Skeletal muscle cell (primary cell): ENCODE measurements around the gene ANK3.
"Not testable (repeated sequence)": the region's sequence is repeated elsewhere in the genome, so short reads cannot be mapped to it uniquely, and the experiment has no call there.

Experiments
- DNase-seq: peaks from one replicate; pipeline ENCODE4 v3.0.0-alpha.2; 2010; ENCODE audit warnings: low read depth
- H3K4me3 ChIP-seq: 2 replicates; pipeline ENCODE4 v1.5.1; 2011; ENCODE audit warnings: low read depth, mild to moderate bottlenecking, control low read depth, low read length, moderate library complexity

ANK3 gene

GRCh38 chr10:60292536-60292935 is 97.1 kb downstream of the ANK3 start:
- not testable (repeated sequence) for DNase-seq, H3K4me3 ChIP-seq

- peak; percentile 52 for DNase-seq
- H3K4me3 ChIP-seq, result no peak overlapping the region
Measured at GRCh38 chr10:60291344-60291930, 98.2 kb downstream of the ANK3 start.

GRCh38 chr10:60290558-60290957 is 99.1 kb downstream of the ANK3 start:
- H3K4me3 ChIP-seq, result no peak overlapping the region
- no peak for DNase-seq

GRCh38 chr10:60289800-60290199 is 99.9 kb downstream of the ANK3 start:
- no peak overlapping the region for H3K4me3 ChIP-seq
- DNase-seq, result no peak

- DNase-seq, result no peak
- no peak overlapping the region for H3K4me3 ChIP-seq
Measured at GRCh38 chr10:60288256-60288655, 101.4 kb downstream of the ANK3 start.

GRCh38 chr10:60286559-60286958 is 103.1 kb downstream of the ANK3 start:
- DNase-seq, result no peak
- H3K4me3 ChIP-seq, result no peak overlapping the region

- no peak for DNase-seq
- H3K4me3 ChIP-seq, result no peak overlapping the region
Measured at GRCh38 chr10:60283397-60283796, 106.3 kb downstream of the ANK3 start.

- DNase-seq, result peak; percentile 25
- H3K4me3 ChIP-seq, result no peak overlapping the region
Measured at GRCh38 chr10:60282771-60283353, 106.8 kb downstream of the ANK3 start.

GRCh38 chr10:60281792-60282353 is 107.8 kb downstream of the ANK3 start:
- no peak overlapping the region for H3K4me3 ChIP-seq
- no peak for DNase-seq

GRCh38 chr10:60281331-60281730 is 108.3 kb downstream of the ANK3 start:
- no peak overlapping the region for H3K4me3 ChIP-seq
- DNase-seq, result no peak

GRCh38 chr10:60280475-60280874 is 109.2 kb downstream of the ANK3 start:
- H3K4me3 ChIP-seq, result no peak overlapping the region
- DNase-seq, result no peak

GRCh38 chr10:60277656-60278055 is 112.0 kb downstream of the ANK3 start:
- no peak overlapping the region for H3K4me3 ChIP-seq

GRCh38 chr10:60276232-60276631 is 113.4 kb downstream of the ANK3 start:
- no peak overlapping the region for H3K4me3 ChIP-seq
- DNase-seq, result no peak

More at GRCh38 chr10:60277656-60278055, 112.0 kb downstream of the ANK3 start:
- DNase-seq, result no peak

GRCh38 chr10:60271319-60272040 is 118.2 kb downstream of the ANK3 start:
- no peak for DNase-seq
- no peak overlapping the region for H3K4me3 ChIP-seq

GRCh38 chr10:60270426-60270825 is 119.2 kb downstream of the ANK3 start:
- no peak for DNase-seq
- H3K4me3 ChIP-seq, result no peak overlapping the region

GRCh38 chr10:60267802-60268201 is 121.9 kb downstream of the ANK3 start:
- no peak for DNase-seq
- H3K4me3 ChIP-seq, result no peak overlapping the region

GRCh38 chr10:60266513-60266912 is 123.2 kb downstream of the ANK3 start:
- H3K4me3 ChIP-seq, result no peak overlapping the region
- DNase-seq, result no peak

GRCh38 chr10:60262647-60263126 is 127.0 kb downstream of the ANK3 start:
- no peak overlapping the region for H3K4me3 ChIP-seq
- DNase-seq, result no peak

GRCh38 chr10:60260321-60260720 is 129.4 kb downstream of the ANK3 start:
- no peak for DNase-seq
- H3K4me3 ChIP-seq, result no peak overlapping the region

GRCh38 chr10:60258429-60258797 is 131.3 kb downstream of the ANK3 start:
- H3K4me3 ChIP-seq, result no peak overlapping the region

More at GRCh38 chr10:60258429-60258797, 131.3 kb downstream of the ANK3 start:
- DNase-seq, result no peak
